Epithelial cell of esophagus (primary cell): ENCODE data around the gene SEPTIN12.

Experiments
- DNase-seq: peaks from one replicate; pipeline ENCODE4 v3.0.0; 2010; ENCODE audit warnings: low read depth
- H3K4me3 ChIP-seq: 2 replicates; pipeline ENCODE4 v1.5.1; 2011; ENCODE audit warnings: mild to moderate bottlenecking, low read length, control low read depth
- CTCF ChIP-seq: IDR thresholded peaks from 2 replicates; pipeline ENCODE4 v1.5.1; 2011; ENCODE audit warnings: low read depth, mild to moderate bottlenecking, low read length, control low read depth, inconsistent platforms; ENCODE audit not compliant: insufficient read depth; ENCODE audit errors: missing control alignments

SEPTIN12 gene

GRCh38 chr16:4768549-4769305 is 19.4 kb downstream of the SEPTIN12 start:
- DNase-seq = peak; percentile 98
- peak overlapping the region; percentile 86 for H3K4me3 ChIP-seq
- no peak for TF ChIP-seq CTCF

GRCh38 chr16:4767872-4768548 is 20.1 kb downstream of the SEPTIN12 start:
- peak overlapping the region; percentile 86 for H3K4me3 ChIP-seq
- no peak for TF ChIP-seq CTCF
- peak; percentile 79 for DNase-seq

- no peak for TF ChIP-seq CTCF
- peak; percentile 97 for DNase-seq
- peak within 1 kb of the TSS; percentile 86 for H3K4me3 ChIP-seq
These were observed 21.1 kb downstream of the SEPTIN12 start, which contains the start of gene ZNF500 for GRCh38 chr16:4766875-4767628. TSS of gene ZNF500 (minus strand) at chr16:4767162. CDS start at chr16:4765978, 1,184 bp downstream.

- peak overlapping the region; percentile 86 for H3K4me3 ChIP-seq
- no peak for DNase-seq
- TF ChIP-seq CTCF = no peak
These were observed 22.4 kb downstream of the SEPTIN12 start for GRCh38 chr16:4765511-4766474.

GRCh38 chr16:4763791-4764190 is 24.4 kb downstream of the SEPTIN12 start:
- no peak for TF ChIP-seq CTCF
- no peak for DNase-seq
- no peak overlapping the region for H3K4me3 ChIP-seq

GRCh38 chr16:4762205-4762604 is 25.9 kb downstream of the SEPTIN12 start:
- no peak overlapping the region for H3K4me3 ChIP-seq
- no peak for TF ChIP-seq CTCF
- no peak for DNase-seq
